22Rv1 (cell line): ENCODE data around the gene ARL15.

Experiments used
- CTCF ChIP-seq: fragments of 450-650 bp; IDR thresholded peaks from 2 replicates; pipeline ENCODE4 v1.5.1; 2017; ENCODE audit warnings: mild to moderate bottlenecking
- ZFX ChIP-seq: fragments of 450-650 bp; IDR thresholded peaks from 2 replicates; pipeline ENCODE4 v1.6.1; 2017; ENCODE audit warnings: antibody characterized with exemption, borderline replicate concordance

- no peak for TF ChIP-seq CTCF
- TF ChIP-seq ZFX: no peak
Observed at GRCh38 chr5:53937467-53937866, 372.9 kb downstream of the ARL15 start.
